Common myeloid progenitor, CD34-positive (primary cell): ENCODE data around the gene ABCG1.

ENCODE experiments used
- CTCF ChIA-PET: fragments of 350-600 bp; sonication (Branson Sonifier 250); formaldehyde crosslinking; loops from one replicate; lab custom pipeline; 2021; ENCODE audit warnings: antibody characterized with exemption; lab: Charles Lee
- POLR2A ChIA-PET: fragments of 350-600 bp; sonication (Branson Sonifier 250); formaldehyde crosslinking; loops from one replicate; lab custom pipeline; 2021; ENCODE audit warnings: antibody characterized with exemption; lab: Charles Lee
- DNase-seq, 3 donors: peaks; one replicate each; pipeline versions ENCODE4 v3.0.0 to v3.0.0-alpha.2; 2013
- H3K27ac ChIP-seq, 2 experiments: 1 replicate in 1 of 2; 2 replicates in 1 of 2; pipeline ENCODE4 v1.7.0; 2013; ENCODE audit warnings: inconsistent platforms in 2 of 2, low read length in 2 of 2, mild to moderate bottlenecking in 2 of 2, low read depth in 1 of 2, moderate library complexity in 1 of 2; ENCODE audit not compliant: severe bottlenecking in 2 of 2, insufficient read depth in 1 of 2, poor library complexity in 1 of 2
- H3K27me3 ChIP-seq, 5 experiments: replicated peaks in 2 of 5; 1 replicate in 3 of 5; 2 replicates in 2 of 5; pipeline versions ENCODE4 v1.6.1 to v1.7.0; 2013; ENCODE audit warnings: low read length in 4 of 5, mild to moderate bottlenecking in 2 of 5, moderate library complexity in 2 of 5, inconsistent platforms in 1 of 5; ENCODE audit not compliant: insufficient read depth in 5 of 5, control insufficient read depth in 4 of 5
- H3K36me3 ChIP-seq, 4 experiments: 1 replicate in 2 of 4; 2 replicates in 2 of 4; pipeline versions ENCODE4 v1.6.1 to v1.7.0; 2013; ENCODE audit warnings: low read length in 3 of 4, control low read depth in 1 of 4, mild to moderate bottlenecking in 1 of 4; ENCODE audit not compliant: control insufficient read depth in 4 of 4, insufficient read depth in 4 of 4
- H3K4me1 ChIP-seq, 4 experiments: 1 replicate in 3 of 4; 2 replicates in 1 of 4; pipeline versions ENCODE4 v1.6.1 to v1.7.1; 2013; ENCODE audit warnings: low read length in 3 of 4, mild to moderate bottlenecking in 3 of 4, control low read depth in 1 of 4, inconsistent platforms in 1 of 4, moderate library complexity in 1 of 4; ENCODE audit not compliant: control insufficient read depth in 4 of 4, insufficient read depth in 4 of 4; ENCODE audit errors: control extremely low read depth in 1 of 4
- H3K4me3 ChIP-seq, 7 experiments: 1 replicate in 4 of 7; 2 replicates in 3 of 7; pipeline versions ENCODE4 v1.5.1 to v1.7.0; 2013; ENCODE audit warnings: mild to moderate bottlenecking in 7 of 7, low read length in 6 of 7, moderate library complexity in 6 of 7, inconsistent platforms in 2 of 7, low read depth in 2 of 7, control low read depth in 1 of 7; ENCODE audit not compliant: insufficient read depth in 4 of 7, control insufficient read depth in 1 of 7; ENCODE audit errors: extremely low read depth in 1 of 7
- H3K9me3 ChIP-seq, 5 experiments: 1 replicate in 4 of 5; 2 replicates in 1 of 5; pipeline versions ENCODE4 v1.6.1 to v1.7.1; 2013; ENCODE audit warnings: low read length in 4 of 5, mild to moderate bottlenecking in 2 of 5, inconsistent platforms in 1 of 5, low read depth in 1 of 5, moderate library complexity in 1 of 5; ENCODE audit not compliant: control insufficient read depth in 4 of 5, insufficient read depth in 2 of 5; ENCODE audit errors: control extremely low read depth in 1 of 5
- WGBS: methylation state at CpG from one replicate; pipeline ENCODE4 v1.1.5; 2013; ENCODE audit not compliant: insufficient coverage; 5-methylcytosine and 5-hydroxymethylcytosine counted together

ABCG1 gene

DNA sequence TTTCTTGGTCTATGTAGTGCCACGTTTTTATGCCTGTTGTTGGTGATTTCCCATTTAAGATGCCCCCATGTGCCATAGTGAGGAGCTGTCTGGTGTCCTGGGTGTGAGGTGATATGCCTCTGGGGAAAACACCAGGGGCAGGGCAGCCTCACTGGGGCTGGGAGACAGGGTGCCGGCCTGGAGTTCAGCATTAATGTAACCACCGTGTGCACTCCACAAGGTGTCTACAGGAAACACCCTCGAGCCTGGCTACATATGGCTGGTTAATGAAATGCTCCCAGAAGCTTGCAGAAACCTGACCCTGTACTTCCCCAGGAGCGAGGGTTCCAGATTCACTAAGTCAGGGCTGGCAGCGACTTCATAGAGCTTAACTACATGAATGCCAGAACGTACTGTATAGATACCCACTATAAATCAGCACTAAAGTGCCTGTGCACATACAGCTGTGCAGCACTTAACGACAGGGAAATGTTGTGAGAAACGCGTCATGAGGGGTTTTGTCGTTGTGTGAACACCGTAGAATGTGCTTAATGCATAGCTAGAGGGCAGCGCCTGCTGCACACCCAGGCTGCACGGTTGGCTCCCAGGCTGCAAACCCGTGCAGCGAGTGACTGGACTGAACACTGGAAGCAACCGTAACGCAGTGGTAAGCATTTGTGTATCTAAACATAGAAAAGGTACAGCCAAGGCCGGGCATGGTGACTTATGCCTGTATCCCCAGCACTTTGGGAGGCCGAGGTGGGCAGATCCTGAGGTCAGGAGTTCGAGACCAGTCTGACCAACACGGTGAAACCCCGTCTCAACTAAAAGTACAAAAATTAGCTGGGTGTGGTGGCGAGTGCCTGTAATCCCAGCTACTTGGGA, 121.5 kb downstream of the ABCG1 start:
- ChIA-PET POLR2A (no interaction called here), CTCF (interaction anchor here (0.9 to 7.6 kb wide), 4 partner anchors 9 to 196 kb away, joined by 3 to 43 read pairs (median 5); no protein-coding TSS in a partner anchor)
- no peaks in the 10 kb centered on the region for H3K36me3 ChIP-seq
- no peak overlapping the region for H3K4me3 ChIP-seq
- no peak overlapping the region for H3K27ac ChIP-seq
- 95% methylated on average over 21 of the region's 24 CpGs for WGBS
- peaks cover 0 to 3% (median 0%) of the 10 kb centered on the region in 5 experiments for H3K27me3 ChIP-seq
- no peaks in the 10 kb centered on the region for H3K9me3 ChIP-seq
- peaks cover 0 to 9% (median 6%) of the 10 kb centered on the region in 4 experiments for H3K4me1 ChIP-seq
- DNase-seq = no peak

DNA sequence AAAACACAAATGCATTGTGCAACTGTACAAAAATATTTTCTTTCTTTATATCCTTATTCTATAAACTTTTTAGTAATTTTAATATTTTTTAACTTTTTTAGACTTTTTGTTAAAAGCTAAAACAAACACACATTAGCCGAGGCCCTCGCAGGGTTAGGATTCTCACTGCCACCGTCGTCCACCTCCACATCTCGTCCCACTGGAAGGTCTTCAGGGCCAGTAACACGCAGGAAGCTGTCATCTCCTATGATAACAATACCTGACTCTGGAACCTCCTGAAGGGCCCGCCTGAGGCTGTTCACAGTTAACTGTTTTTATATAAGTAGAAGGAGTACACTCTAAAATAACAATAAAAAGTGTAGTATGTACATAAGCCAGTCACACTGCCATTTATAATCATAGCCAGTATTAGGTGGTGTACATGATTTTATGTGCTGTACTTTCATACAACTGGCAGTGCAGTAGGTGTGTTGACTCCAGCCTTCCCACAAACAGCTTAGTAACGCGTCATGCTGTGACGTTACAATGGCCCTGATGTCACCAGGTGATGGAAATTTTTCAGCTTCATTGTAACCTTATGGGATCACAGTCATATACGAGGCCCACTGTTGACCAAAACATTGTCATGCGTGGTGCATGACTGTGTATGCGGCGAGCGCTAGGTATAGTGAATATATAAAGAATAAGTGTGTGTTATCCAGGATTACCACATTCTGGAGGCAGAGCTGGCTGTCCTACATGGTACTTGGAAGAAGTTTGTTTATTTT, 123.0 kb downstream of the ABCG1 start:
- peaks cover 0 to 9% (median 6%) of the 10 kb centered on the region in 4 experiments for H3K4me1 ChIP-seq
- WGBS = 98% methylated on average over 13 of the region's 15 CpGs
- no peaks in the 10 kb centered on the region for H3K27me3 ChIP-seq
- H3K4me3 ChIP-seq = no peak overlapping the region
- CTCF ChIA-PET = interaction anchor here (0.9 to 1.4 kb wide), 3 partner anchors 30 to 186 kb away, joined by 3 read pairs; no protein-coding TSS in a partner anchor
- DNase-seq = no peak
- H3K36me3 ChIP-seq = no peaks in the 10 kb centered on the region
- no peaks in the 10 kb centered on the region for H3K9me3 ChIP-seq
- POLR2A ChIA-PET = no interaction called here
- H3K27ac ChIP-seq = no peak overlapping the region

DNA sequence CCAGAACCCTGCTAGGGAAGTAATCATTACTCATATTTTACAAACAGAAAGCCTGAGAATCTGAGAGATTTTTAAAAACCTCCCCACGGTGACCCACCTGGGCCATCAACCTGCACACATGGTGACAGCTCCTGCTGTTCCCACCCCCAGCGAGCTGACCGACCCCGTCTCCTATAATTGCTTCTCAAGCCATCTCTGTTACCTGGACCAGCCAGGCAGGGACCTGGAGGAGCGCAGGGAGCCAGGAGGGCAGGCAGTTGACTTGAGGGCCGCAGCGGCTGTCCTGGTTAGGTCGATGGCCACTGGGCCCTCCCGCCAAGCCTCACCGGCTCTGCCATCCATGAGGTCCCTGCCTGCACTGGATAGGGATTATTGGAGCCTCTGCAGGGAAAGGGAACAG, 124.2 kb downstream of the ABCG1 start:
- ChIA-PET CTCF (interaction anchor here (0.8 kb wide), 1 partner anchor 10 kb away, joined by 3 read pairs; no protein-coding TSS in a partner anchor), POLR2A (no interaction called here)
- DNase-seq = no peak
- Histone ChIP-seq H3K36me3 (no peaks in the 10 kb centered on the region), H3K4me3 (no peak overlapping the region), H3K9me3 (no peaks in the 10 kb centered on the region), H3K4me1 (peaks cover 0 to 3% (median 2%) of the 10 kb centered on the region in 4 experiments), H3K27me3 (no peaks in the 10 kb centered on the region), H3K27ac (no peak overlapping the region)
- 85% methylated on average over 9 of the region's 10 CpGs for WGBS

DNA sequence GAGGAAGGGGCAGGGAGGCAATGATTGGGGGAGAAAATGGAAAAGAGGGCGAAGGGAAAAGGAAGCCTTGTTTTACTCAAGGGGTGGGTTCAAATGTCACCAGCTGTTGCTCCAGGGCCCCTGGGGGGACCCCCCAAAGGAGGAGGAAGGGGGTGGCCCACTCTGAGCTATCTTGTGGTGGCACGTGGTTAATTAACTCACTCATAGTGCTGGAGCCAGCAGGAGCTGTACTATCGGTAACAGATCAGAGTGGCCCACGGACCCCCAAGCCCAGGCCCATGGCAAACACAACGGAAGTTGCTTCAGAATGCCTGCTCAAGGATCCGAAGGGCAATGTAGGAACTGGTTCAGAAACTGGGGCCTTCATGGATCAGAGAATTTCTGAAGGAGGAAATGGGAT, 124.6 kb downstream of the ABCG1 start:
- DNase-seq = no peak
- CTCF ChIA-PET = interaction anchor here (0.8 to 1.2 kb wide), 2 partner anchors 10 to 12 kb away, joined by 3 read pairs; no protein-coding TSS in a partner anchor

DNA sequence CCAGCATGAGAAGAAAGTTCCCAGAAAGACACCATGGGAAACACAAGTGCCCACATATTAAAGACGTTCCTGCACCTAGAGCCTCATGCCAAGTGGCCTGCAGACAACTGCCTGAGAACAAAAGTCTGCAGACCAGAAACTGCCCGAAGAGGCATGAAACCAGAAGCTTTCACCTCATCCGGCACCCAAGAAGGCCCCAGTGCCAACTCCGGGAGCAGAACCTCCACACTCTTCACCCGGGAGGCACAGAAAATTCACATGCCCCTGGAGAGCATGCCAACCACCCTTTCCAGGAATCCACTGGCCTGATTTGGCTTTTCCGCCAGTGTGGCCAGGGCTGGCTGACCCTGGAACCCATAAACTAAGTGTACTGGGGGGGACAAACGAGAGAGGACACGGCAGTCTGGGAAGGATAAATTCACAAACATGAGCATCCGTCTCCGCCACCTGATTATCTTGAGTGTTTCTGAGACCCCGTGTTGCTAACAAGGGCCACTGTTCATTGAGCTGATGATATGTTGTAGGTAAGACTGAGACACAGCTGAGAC, 125.1 kb downstream of the ABCG1 start:
- no peaks in the 10 kb centered on the region for H3K27me3 ChIP-seq
- ChIA-PET CTCF (interaction anchor here (1.2 to 1.3 kb wide), 2 partner anchors 13 to 34 kb away, joined by 3 to 4 read pairs; no protein-coding TSS in a partner anchor), POLR2A (no interaction called here)
- WGBS = 99% methylated on average over 11 of the region's 11 CpGs
- H3K9me3 ChIP-seq = no peaks in the 10 kb centered on the region
- no peak overlapping the region for H3K27ac ChIP-seq
- no peak overlapping the region for H3K4me3 ChIP-seq
- no peaks in the 10 kb centered on the region for H3K4me1 ChIP-seq
- no peaks in the 10 kb centered on the region for H3K36me3 ChIP-seq
- no peak for DNase-seq

More for the DNA sequence above, 124.6 kb downstream of the ABCG1 start:
- Histone ChIP-seq H3K27ac (no peak overlapping the region), H3K4me3 (no peak overlapping the region), H3K27me3 (no peaks in the 10 kb centered on the region), H3K9me3 (no peaks in the 10 kb centered on the region), H3K36me3 (no peaks in the 10 kb centered on the region), H3K4me1 (no peaks in the 10 kb centered on the region)
- WGBS = 92% methylated on average over 6 of the region's 6 CpGs
- POLR2A ChIA-PET = no interaction called here

DNA sequence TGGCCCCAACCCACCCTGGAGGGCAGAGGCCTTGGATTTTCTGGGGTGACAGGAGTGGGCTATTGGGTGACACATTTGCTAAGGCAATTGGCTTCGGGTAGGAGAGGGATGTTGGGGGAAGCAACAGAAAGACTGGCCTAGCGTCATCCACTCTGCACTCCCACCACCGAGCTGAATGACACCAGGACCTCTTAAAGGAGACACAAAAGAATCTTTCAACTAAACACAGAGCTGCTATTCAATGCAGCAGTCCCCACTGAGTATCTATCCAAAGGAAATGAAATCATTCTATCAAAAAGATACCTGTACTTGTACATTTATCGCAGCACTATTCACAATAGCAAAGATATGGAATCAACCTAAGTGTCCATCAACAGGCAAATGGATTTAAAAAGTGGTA, 125.7 kb downstream of the ABCG1 start:
- H3K4me1 ChIP-seq = no peaks in the 10 kb centered on the region
- WGBS = 100% methylated on average over 2 of the region's 4 CpGs
- DNase-seq = no peak
- H3K27ac ChIP-seq = no peak overlapping the region
- H3K4me3 ChIP-seq = no peak overlapping the region
- H3K36me3 ChIP-seq = no peaks in the 10 kb centered on the region
- H3K9me3 ChIP-seq = no peaks in the 10 kb centered on the region
- no peaks in the 10 kb centered on the region for H3K27me3 ChIP-seq
- ChIA-PET POLR2A (no interaction called here), CTCF (interaction anchor here (0.8 to 1.3 kb wide), 3 partner anchors 13 to 98 kb away, joined by 3 to 4 read pairs (median 3); no protein-coding TSS in a partner anchor)
